WTC11 (cell line): Measurements from ENCODE around the gene CAP1.

Experiments used
- CREM ChIP-seq: sonication (generic); formaldehyde crosslinking; IDR thresholded peaks from 2 replicates; pipeline ENCODE4 v1.8.1; 2022; ENCODE audit warnings: mild to moderate bottlenecking, missing genetic modification reagents, moderate library complexity
- GABPB1 ChIP-seq: sonication (generic); formaldehyde crosslinking; IDR thresholded peaks from 2 replicates; pipeline ENCODE4 v1.8.1; 2023; ENCODE audit warnings: mild to moderate bottlenecking, missing genetic modification reagents
- MYBL2 ChIP-seq: sonication (generic); formaldehyde crosslinking; IDR thresholded peaks from 2 replicates; pipeline ENCODE4 v1.8.1; 2023; ENCODE audit warnings: mild to moderate bottlenecking, moderate library complexity, missing genetic modification reagents
- SP1 ChIP-seq: sonication (generic); formaldehyde crosslinking; conservative IDR thresholded peaks from 2 replicates; pipeline ENCODE4 v1.8.1; 2022; ENCODE audit warnings: missing genetic modification reagents
- TEAD4 ChIP-seq: sonication (generic); formaldehyde crosslinking; IDR thresholded peaks from 2 replicates; pipeline ENCODE4 v1.8.0; 2022; ENCODE audit warnings: mild to moderate bottlenecking, missing genetic modification reagents
- ZNF121 ChIP-seq: sonication (generic); formaldehyde crosslinking; IDR thresholded peaks from 2 replicates; pipeline ENCODE4 v1.8.0; 2023; ENCODE audit warnings: missing genetic modification reagents
- TF ChIP-seq, protein P1 (sequence below): fragments of 200-600 bp; IDR thresholded peaks from 2 replicates; pipeline ENCODE4 v1.8.0; 2022; ENCODE audit warnings: antibody characterized with exemption
- TF ChIP-seq, protein P2 (sequence below): sonication (generic); formaldehyde crosslinking; IDR thresholded peaks from 2 replicates; pipeline ENCODE4 v1.8.1; 2023; ENCODE audit warnings: mild to moderate bottlenecking, moderate library complexity, missing genetic modification reagents

- TF ChIP-seq, protein P1, sequence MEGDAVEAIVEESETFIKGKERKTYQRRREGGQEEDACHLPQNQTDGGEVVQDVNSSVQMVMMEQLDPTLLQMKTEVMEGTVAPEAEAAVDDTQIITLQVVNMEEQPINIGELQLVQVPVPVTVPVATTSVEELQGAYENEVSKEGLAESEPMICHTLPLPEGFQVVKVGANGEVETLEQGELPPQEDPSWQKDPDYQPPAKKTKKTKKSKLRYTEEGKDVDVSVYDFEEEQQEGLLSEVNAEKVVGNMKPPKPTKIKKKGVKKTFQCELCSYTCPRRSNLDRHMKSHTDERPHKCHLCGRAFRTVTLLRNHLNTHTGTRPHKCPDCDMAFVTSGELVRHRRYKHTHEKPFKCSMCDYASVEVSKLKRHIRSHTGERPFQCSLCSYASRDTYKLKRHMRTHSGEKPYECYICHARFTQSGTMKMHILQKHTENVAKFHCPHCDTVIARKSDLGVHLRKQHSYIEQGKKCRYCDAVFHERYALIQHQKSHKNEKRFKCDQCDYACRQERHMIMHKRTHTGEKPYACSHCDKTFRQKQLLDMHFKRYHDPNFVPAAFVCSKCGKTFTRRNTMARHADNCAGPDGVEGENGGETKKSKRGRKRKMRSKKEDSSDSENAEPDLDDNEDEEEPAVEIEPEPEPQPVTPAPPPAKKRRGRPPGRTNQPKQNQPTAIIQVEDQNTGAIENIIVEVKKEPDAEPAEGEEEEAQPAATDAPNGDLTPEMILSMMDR, result no peak
- no peak for TF ChIP-seq SP1 (CRISPR knock-in tag)
- no peak for TF ChIP-seq TEAD4 (CRISPR knock-in tag)
- no peak for TF ChIP-seq GABPB1 (CRISPR knock-in tag)
- TF ChIP-seq, protein P2, sequence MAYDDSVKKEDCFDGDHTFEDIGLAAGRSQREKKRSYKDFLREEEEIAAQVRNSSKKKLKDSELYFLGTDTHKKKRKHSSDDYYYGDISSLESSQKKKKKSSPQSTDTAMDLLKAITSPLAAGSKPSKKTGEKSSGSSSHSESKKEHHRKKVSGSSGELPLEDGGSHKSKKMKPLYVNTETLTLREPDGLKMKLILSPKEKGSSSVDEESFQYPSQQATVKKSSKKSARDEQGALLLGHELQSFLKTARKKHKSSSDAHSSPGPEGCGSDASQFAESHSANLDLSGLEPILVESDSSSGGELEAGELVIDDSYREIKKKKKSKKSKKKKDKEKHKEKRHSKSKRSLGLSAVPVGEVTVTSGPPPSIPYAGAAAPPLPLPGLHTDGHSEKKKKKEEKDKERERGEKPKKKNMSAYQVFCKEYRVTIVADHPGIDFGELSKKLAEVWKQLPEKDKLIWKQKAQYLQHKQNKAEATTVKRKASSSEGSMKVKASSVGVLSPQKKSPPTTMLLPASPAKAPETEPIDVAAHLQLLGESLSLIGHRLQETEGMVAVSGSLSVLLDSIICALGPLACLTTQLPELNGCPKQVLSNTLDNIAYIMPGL (CRISPR knock-in tag), result no peak
- TF ChIP-seq CREM, result no peak
- no peak for TF ChIP-seq MYBL2
- TF ChIP-seq ZNF121 (CRISPR knock-in tag), result no peak
Measured at GRCh38 chr1:40004857-40005256, 35.7 kb upstream of the CAP1 start.
